ENCODE results near the gene IGLON5. TPM values are rescaled to one million over a fixed set of nuclear protein-coding genes. Genes with fewer than 3 reads are reported as not detected.

Gene IGLON5
- total RNA-seq, 2 donors from 2014 or later: 0.12 to 0.16 TPM

- Histone ChIP-seq H3K27me3 (no peaks in the 10 kb centered on the region), H3K4me1 (no peaks in the 10 kb centered on the region), H3K9me3 (no peaks in the 10 kb centered on the region), H3K27ac (no peak overlapping the region), H3K9ac (ENCODE audit: low read depth in 2 of 2, low read length in 2 of 2) (no peak overlapping the region), H3K36me3 (no peaks in the 10 kb centered on the region), H3K4me3 (no peak overlapping the region)
- no peak for DNase-seq
- intact Hi-C loops (cut with DNase I): no loop called here
- no peak for TF ChIP-seq CTCF (IDR thresholded peaks at IDR 0.05)
Measured at GRCh38 chr19:51293571-51294210, 17.8 kb upstream of the IGLON5 start.

- TF ChIP-seq CTCF (IDR thresholded peaks at IDR 0.05): no peak
- no peaks in the 10 kb centered on the region for H3K4me1 ChIP-seq
- intact Hi-C loops (cut with DNase I): no loop called here
- H3K4me3 ChIP-seq: no peak overlapping the region
- no peaks in the 10 kb centered on the region for H3K9me3 ChIP-seq
- H3K27ac ChIP-seq: no peak overlapping the region
- no peak overlapping the region for H3K9ac ChIP-seq (ENCODE audit: low read depth in 2 of 2, low read length in 2 of 2)
- DNase-seq: no peak
- no peaks in the 10 kb centered on the region for H3K36me3 ChIP-seq
- H3K27me3 ChIP-seq: no peaks in the 10 kb centered on the region
Measured at GRCh38 chr19:51294211-51294976, 17.1 kb upstream of the IGLON5 start.

GRCh38 chr19:51294977-51295375 is 16.5 kb upstream of the IGLON5 start:
- DNase-seq: no peak
- Histone ChIP-seq H3K4me1 (no peaks in the 10 kb centered on the region), H3K36me3 (no peaks in the 10 kb centered on the region), H3K9me3 (no peaks in the 10 kb centered on the region), H3K27ac (no peak overlapping the region), H3K9ac (ENCODE audit: low read depth in 2 of 2, low read length in 2 of 2) (no peak overlapping the region), H3K4me3 (no peak overlapping the region), H3K27me3 (no peaks in the 10 kb centered on the region)
- intact Hi-C loops (cut with DNase I): no loop called here
- TF ChIP-seq CTCF (IDR thresholded peaks at IDR 0.05): no peak

GRCh38 chr19:51295382-51296126 is 15.9 kb upstream of the IGLON5 start:
- Histone ChIP-seq H3K36me3 (no peaks in the 10 kb centered on the region), H3K4me1 (no peaks in the 10 kb centered on the region), H3K9me3 (no peaks in the 10 kb centered on the region), H3K27me3 (no peaks in the 10 kb centered on the region), H3K9ac (ENCODE audit: low read depth in 2 of 2, low read length in 2 of 2) (no peak overlapping the region), H3K27ac (no peak overlapping the region), H3K4me3 (no peak overlapping the region)
- no peak for TF ChIP-seq CTCF (IDR thresholded peaks at IDR 0.05)
- intact Hi-C loops (cut with DNase I): no loop called here
- no peak for DNase-seq

GRCh38 chr19:51296336-51297093 is 14.9 kb upstream of the IGLON5 start:
- Histone ChIP-seq H3K4me1 (no peaks in the 10 kb centered on the region), H3K4me3 (no peak overlapping the region), H3K27ac (no peak overlapping the region), H3K9me3 (no peaks in the 10 kb centered on the region), H3K36me3 (no peaks in the 10 kb centered on the region), H3K9ac (ENCODE audit: low read depth in 2 of 2, low read length in 2 of 2) (no peak overlapping the region), H3K27me3 (no peaks in the 10 kb centered on the region)
- TF ChIP-seq CTCF (IDR thresholded peaks at IDR 0.05): no peak
- no peak for DNase-seq
- intact Hi-C loops (cut with DNase I): no loop called here

Data from colonic mucosa (tissue), 4 donors.